ENCODE results near the gene OLFML2B. TPM values are rescaled to one million over a fixed set of nuclear protein-coding genes. Genes with fewer than 3 reads are reported as not detected.

Gene OLFML2B
- total and polyA plus RNA-seq, 2 donors (not counting 1 experiment from before 2014, with no cell fraction given), result 5.1 to 7.2 TPM

GRCh38 chr1:161949548-161949947, 74.1 kb downstream of the OLFML2B start:
- TF ChIP-seq CTCF (conservative IDR thresholded peaks at IDR 0.05 in 1 of 2, IDR thresholded peaks at IDR 0.05 in 1 of 2; ENCODE audit: low read depth in 1 of 2, low read length in 2 of 2) (no peak), EZH2 (IDR thresholded peaks at IDR 0.05; ENCODE audit: low read length, missing control alignments) (no peak)
- no peak overlapping the region for H3K27ac ChIP-seq (ENCODE audit: insufficient read depth, low read length)

DNA sequence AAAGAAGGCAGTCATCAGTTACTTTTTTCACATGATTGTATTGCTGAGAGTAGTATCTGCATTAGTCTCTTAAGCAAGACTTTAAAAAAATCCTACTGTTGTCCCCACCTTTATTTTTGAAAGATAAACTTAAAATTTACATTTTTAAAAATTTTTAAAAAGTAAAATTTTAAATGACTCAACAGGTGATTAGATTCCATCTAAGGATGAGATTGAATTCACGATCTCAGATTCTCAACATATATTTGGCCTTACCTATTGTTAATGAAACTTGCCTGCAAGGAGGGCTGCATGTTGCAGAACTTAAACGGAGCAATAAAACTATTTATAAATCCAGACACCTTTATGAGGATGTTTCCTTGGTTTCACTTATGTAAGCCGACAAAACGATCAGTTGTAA, 75.2 kb downstream of the OLFML2B start:
- no peak overlapping the region for H3K4me2 ChIP-seq (ENCODE audit: extremely low read depth, insufficient read depth, low read length)
- no peak overlapping the region for H3K27ac ChIP-seq (ENCODE audit: insufficient read depth, low read length)
- H3K36me3 ChIP-seq (ENCODE audit: control insufficient read depth, insufficient read depth, low read length), result no peaks in the 10 kb centered on the region
- no peak overlapping the region for H3K9ac ChIP-seq (ENCODE audit: insufficient read depth, low read length)
- H3K4me1 ChIP-seq (ENCODE audit: control insufficient read depth, extremely low read depth, insufficient read depth, low read length), result peaks cover 7% of the 10 kb centered on the region
- TF ChIP-seq EZH2 (IDR thresholded peaks at IDR 0.05; ENCODE audit: low read length, missing control alignments), result no peak
- TF ChIP-seq CTCF (conservative IDR thresholded peaks at IDR 0.05 in 1 of 2, IDR thresholded peaks at IDR 0.05 in 1 of 2; ENCODE audit: low read depth in 1 of 2, low read length in 2 of 2), result no peak
- no peaks in the 10 kb centered on the region for H3K79me2 ChIP-seq (ENCODE audit: control insufficient read depth, insufficient read depth, low read length)
- H3K27me3 ChIP-seq (ENCODE audit: control insufficient read depth, insufficient read depth, low read length), result no peaks in the 10 kb centered on the region
- H3K4me3 ChIP-seq (replicated peaks in 1 of 4; ENCODE audit: control extremely low read depth in 1 of 4, insufficient read depth in 1 of 4, low read depth in 3 of 4, low read length in 4 of 4), result no peak overlapping the region
- no peak overlapping the region for H2AFZ ChIP-seq (ENCODE audit: low read length)
- no peak for DNase-seq (ENCODE audit: low read depth in 2 of 2)
- H3K9me3 ChIP-seq (ENCODE audit: control insufficient read depth, insufficient read depth, low read depth, low read length), result no peaks in the 10 kb centered on the region
- H4K20me1 ChIP-seq (ENCODE audit: control insufficient read depth, extremely low read depth, insufficient read depth, low read length), result no peaks in the 10 kb centered on the region

More at GRCh38 chr1:161949548-161949947, 74.1 kb downstream of the OLFML2B start:
- Histone ChIP-seq H3K9ac (ENCODE audit: insufficient read depth, low read length) (no peak overlapping the region), H3K4me3 (replicated peaks in 1 of 4; ENCODE audit: control extremely low read depth in 1 of 4, insufficient read depth in 1 of 4, low read depth in 3 of 4, low read length in 4 of 4) (no peak overlapping the region), H3K79me2 (ENCODE audit: control insufficient read depth, insufficient read depth, low read length) (no peaks in the 10 kb centered on the region), H4K20me1 (ENCODE audit: control insufficient read depth, extremely low read depth, insufficient read depth, low read length) (no peaks in the 10 kb centered on the region), H3K9me3 (ENCODE audit: control insufficient read depth, insufficient read depth, low read depth, low read length) (no peaks in the 10 kb centered on the region), H2AFZ (ENCODE audit: low read length) (no peak overlapping the region), H3K4me2 (ENCODE audit: extremely low read depth, insufficient read depth, low read length) (no peak overlapping the region), H3K27me3 (ENCODE audit: control insufficient read depth, insufficient read depth, low read length) (no peaks in the 10 kb centered on the region), H3K36me3 (ENCODE audit: control insufficient read depth, insufficient read depth, low read length) (no peaks in the 10 kb centered on the region), H3K4me1 (ENCODE audit: control insufficient read depth, extremely low read depth, insufficient read depth, low read length) (peaks cover 12% of the 10 kb centered on the region)
- no peak for DNase-seq (ENCODE audit: low read depth in 2 of 2)

DNA sequence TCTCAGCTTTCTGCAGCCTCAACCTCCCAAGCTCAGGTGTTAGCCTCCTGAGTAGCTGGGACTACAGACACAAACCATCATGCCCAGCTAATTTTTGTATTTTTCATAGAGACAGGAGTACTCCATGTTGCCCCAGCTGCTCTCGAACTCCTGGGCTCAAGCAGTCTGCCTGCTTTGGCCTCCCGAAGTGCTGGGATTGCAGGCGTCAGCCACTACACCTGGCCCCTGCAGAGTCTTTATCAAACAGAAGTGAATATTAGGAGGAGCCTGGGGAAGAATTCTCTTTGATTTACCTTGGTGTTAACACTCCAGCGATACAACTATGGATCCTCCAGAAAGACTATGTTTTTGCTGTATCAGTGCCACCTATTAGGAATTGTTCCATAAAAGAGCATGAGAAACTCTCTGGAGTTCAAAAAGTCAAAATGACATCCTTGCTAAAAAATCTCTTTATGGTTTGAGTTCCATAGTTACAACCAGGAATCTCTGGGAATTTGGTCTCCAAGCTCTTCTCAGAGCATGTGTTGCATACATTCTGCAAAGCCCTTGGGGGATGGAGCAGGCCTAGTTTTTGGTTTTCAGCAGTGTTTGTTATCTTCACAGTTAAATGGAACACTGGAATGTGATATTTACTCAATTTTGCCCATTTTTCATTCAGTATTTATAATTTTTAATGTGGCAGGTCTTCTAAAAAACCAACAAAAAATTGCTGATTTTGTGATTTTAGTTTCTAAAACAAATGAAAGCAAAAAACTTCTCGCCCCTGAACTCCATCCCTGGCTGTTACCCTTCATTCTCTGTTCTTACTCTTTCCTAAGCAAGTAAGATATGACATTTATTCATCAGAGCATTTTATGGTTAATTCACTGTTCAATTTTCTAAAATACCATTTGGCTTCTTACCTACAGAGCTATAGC, 77.3 kb downstream of the OLFML2B start:
- Histone ChIP-seq H3K9me3 (ENCODE audit: control insufficient read depth, insufficient read depth, low read depth, low read length) (no peaks in the 10 kb centered on the region), H3K36me3 (ENCODE audit: control insufficient read depth, insufficient read depth, low read length) (no peaks in the 10 kb centered on the region), H3K4me3 (replicated peaks in 1 of 4; ENCODE audit: control extremely low read depth in 1 of 4, insufficient read depth in 1 of 4, low read depth in 3 of 4, low read length in 4 of 4) (no peak overlapping the region), H3K79me2 (ENCODE audit: control insufficient read depth, insufficient read depth, low read length) (no peaks in the 10 kb centered on the region), H3K27me3 (ENCODE audit: control insufficient read depth, insufficient read depth, low read length) (no peaks in the 10 kb centered on the region), H3K9ac (ENCODE audit: insufficient read depth, low read length) (no peak overlapping the region), H3K27ac (ENCODE audit: insufficient read depth, low read length) (peak overlapping the region; percentile 54), H3K4me2 (ENCODE audit: extremely low read depth, insufficient read depth, low read length) (no peak overlapping the region), H2AFZ (ENCODE audit: low read length) (no peak overlapping the region), H4K20me1 (ENCODE audit: control insufficient read depth, extremely low read depth, insufficient read depth, low read length) (no peaks in the 10 kb centered on the region), H3K4me1 (ENCODE audit: control insufficient read depth, extremely low read depth, insufficient read depth, low read length) (peaks cover 7% of the 10 kb centered on the region)
- DNase-seq (ENCODE audit: low read depth in 2 of 2), result peak; percentile 62 to 83
- no peak for TF ChIP-seq EZH2 (IDR thresholded peaks at IDR 0.05; ENCODE audit: low read length, missing control alignments)
- no peak for TF ChIP-seq CTCF (conservative IDR thresholded peaks at IDR 0.05 in 1 of 2, IDR thresholded peaks at IDR 0.05 in 1 of 2; ENCODE audit: low read depth in 1 of 2, low read length in 2 of 2)
